Stimulated activated CD8-positive, alpha-beta memory T cell treated with anti-CD3 and anti-CD28 coated beads, Interleukin-7, amount 100 ng/mL, for 1 hour (primary cell): ENCODE results near the gene IRF2BP1.

ENCODE experiments used
- DNase-seq, 2 donors: peaks; one replicate each; pipeline ENCODE4 v3.0.0-alpha.2; 2020; ENCODE audit warnings: low read depth in 2 of 2

Gene IRF2BP1

DNA sequence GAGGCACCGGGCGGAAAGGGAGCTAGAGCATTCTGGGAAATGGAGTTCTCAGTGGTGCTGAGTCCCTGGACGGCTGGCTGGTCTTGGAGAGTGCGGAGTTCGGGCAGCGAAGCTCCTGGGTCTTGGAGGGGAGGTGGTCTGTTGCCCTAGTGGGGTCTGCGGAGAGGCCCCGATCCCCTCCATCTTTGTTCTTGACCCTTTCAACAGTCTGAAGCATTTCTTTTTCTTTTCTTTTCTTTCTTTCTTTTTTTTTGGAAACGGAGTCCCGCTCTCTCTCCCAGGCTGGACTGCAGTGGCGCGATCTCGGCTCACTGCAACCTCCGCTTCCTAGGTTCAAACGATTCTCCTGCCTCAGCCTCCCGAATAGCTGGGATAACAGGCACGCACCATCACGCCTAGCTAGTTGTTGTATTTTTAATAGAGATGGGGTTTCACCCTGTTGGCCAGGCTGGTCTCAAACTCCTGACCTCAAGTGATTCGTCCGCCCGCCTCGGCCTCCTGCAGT, 22.6 kb downstream of the IRF2BP1 start:
- DNase-seq, result no peak

DNA sequence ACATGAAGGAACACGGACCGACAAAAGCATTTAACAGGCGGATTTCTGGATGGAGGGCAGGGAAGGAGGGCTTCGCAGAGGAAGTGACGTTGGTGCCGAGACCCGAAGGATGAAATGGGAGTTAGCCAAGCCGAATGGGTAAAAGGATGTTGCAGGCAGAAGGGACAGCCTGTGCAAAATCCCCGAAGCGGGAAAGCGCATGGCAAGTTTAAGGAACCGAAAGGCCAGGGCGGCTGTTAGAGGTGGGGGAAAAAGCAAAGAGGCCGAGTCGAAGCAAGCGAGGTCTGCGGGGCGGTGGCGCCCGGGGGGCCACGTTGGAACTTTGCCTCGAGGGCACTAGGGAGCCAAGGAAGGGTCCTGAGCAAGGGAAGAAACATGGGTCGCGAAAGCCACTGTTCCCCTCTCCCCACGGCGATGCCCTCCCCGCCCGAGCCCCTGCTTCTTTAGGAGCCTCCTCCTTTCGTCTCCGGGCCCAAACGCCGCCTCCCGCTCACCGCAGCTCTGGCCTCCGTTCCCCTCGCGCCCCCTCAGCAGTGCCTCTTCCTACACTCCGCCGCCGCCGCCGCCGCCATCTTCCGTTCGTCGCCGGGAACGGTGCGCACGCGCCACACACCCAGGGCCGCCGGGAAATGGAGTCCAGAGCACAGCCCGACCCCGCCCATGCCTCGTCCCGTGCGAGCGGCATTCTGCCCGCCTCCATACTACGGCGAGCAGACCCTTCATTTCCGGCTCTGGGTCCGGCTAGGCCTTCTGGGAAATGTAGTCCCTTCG, 23.2 kb downstream of the IRF2BP1 start, which contains the start of gene SYMPK:
Gene SYMPK, minus strand, starts transcription at position 584 of the 771 bp plus-strand sequence. CDS start 8,652 bp downstream, outside the sequence.
- DNase-seq, result peak; percentile 94 to 96

DNA sequence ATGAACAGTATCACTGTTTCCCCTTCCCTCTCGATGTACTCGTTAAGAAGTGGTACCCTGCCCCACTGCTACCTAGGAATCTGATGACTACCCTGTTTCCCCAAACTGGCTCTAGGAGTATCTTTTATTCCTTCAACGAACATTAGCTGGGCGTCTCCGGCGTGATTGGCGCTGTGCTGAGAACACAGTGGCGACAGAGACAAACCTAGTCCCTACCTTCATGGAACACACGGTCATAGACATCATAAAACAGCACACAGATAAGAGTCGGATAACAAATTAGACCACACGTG, 23.7 kb downstream of the IRF2BP1 start:
- DNase-seq, result no peak

DNA sequence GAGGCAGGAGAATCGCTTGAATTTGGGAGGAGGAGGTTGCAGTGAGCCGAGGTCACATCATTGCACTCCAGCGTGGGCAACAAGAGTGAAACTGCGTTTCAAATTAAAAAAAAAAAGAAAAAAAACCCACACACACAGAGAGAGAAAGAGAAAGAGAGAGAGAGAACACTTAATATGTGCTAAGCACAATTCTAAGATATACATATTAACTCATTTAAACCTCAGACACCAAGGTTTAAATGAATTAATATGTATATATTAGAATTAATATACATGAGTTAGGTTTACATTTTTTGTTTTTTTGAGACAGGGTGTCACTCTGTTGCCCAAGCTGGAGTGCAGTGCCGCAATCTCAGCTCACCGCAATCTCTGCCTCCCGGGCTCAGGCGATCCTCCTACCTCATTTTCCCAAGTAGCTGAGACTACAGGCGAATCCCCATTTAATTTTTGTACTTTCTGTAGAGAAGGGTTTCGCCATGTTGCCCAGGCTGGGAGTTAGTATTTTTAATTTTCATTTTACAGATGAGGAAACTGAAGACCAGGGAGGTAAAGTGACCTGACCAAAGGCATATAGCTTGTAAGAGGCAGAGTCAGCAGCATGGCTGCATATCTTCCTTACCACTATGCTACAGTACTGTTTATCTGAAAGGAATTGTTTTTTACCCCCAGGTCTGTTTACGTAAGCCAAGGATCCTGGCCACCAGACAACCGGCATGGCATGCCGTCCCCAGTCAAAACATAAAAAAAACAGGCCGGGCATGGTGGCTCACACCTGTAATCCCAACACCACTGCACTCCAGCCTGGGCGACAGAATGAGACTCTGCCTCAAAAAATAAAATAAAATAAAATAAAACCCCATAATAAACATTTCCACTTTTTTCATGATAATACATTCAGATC, 25.3 kb downstream of the IRF2BP1 start:
- DNase-seq, result no peak

DNA sequence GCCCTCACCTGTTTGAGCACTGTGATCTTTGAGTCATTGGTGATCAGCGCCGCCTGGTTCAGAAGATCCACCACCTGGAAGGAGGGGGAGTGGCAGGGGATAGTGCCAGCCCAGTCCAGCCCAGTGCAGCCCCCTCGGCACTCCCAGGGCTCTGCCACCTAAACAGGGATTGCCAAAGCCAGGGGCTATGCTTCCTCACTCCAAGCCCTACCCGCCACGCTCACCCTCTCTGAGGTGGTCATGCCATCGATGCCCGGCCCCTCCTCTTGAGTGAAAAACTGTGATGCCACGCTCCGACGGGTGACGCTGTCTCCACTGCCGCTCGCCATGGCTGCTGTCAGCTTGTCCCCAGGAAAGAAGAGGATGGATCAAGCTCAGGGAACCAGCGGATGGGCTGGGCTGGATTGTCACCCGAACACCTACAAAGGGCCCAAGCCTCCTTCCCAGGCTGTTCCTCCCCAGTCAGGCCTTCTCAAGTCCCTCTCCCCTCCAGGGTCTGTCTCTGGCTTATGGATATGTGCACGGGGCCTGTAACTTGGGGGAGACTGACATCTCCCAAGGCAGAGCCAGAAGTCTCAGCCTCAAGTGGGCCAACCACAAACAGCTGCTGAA, 31.7 kb downstream of the IRF2BP1 start:
- DNase-seq, result no peak

DNA sequence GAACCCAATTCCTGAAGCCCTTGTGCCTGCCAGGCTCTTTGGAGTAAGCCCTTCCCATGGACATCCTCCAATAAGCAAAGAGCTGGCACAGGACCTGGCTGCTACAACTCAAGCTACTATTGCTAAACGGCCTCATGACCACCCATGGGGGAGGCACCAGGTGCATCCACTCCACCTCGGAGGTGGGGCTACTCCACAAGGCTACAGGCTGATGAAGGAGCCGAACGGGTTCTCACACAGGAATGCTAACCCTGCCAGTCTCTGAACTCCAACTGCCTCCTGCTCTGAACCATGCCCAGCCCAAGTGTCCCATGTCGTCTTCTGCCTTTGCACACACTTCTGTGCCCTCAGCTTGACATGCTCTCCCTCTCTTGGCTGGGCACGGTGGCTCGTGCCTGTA, 33.0 kb downstream of the IRF2BP1 start:
- DNase-seq, result no peak

DNA sequence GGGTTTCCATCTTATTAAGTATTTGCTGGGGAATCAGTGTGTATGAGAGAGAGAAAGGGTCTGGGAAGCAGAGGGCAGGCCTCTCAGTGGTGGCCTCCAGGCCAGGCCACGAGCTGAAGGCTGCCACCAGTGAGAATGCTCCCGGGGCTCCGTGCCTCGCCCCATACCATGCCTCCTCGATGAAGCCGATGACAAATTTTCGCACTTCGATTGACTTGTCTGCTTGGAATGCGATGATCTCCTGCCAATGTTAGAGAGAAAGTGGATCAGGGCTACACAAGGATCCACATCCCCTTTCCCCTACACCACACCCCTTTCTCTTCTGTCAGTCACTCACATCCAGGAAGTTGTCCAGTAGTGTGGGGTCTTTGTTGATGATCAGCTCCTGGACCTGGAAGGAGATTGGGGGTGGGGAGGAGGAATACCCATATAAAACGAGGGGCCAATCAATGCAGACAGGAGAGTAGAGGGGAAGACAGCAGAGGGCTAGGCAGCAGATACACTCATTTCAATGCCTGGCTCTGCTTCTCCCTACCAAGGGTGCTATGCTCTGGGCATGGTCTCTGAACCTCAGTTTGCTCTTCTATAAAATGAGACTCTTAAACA, 33.7 kb downstream of the IRF2BP1 start:
- DNase-seq, result no peak

DNA sequence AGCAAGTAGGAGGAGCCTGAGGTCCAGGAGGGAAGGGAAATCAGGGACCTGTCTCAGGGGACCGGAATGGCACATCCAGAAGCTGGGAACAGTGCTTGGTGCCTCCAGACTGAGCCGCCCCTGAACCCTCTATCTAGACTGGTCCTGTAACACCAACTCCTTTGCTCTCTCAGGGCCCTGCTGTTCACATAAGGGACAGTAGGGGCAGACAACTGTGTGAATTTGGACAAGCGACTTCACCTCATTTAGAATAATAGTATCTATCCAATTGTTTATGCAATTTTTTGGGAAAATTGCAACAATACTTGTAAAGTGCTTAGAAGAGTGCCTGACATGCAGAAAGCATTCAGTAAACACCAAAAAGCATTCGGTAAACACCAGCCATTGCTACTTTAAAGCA, 37.0 kb downstream of the IRF2BP1 start:
- no peak for DNase-seq

DNA sequence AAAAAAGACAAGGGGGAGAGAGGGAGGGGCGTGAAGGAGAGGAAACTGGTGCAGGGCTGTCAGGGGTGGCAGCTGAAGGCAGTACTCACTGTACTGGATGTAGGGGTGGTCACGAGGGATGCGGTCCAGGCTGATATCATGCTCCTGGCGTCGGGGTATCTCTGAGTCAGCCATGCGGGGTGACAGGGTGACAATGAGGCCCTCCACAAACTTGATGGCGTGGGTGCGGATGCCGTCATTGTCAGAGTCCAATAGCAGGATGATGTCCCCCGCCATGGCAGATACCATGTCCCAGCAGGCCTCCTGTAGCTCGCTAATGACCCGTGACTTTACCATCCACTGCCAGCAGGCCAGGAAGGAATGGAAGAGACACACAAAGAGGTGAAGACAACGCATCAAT, 38.3 kb downstream of the IRF2BP1 start:
- DNase-seq, result no peak

DNA sequence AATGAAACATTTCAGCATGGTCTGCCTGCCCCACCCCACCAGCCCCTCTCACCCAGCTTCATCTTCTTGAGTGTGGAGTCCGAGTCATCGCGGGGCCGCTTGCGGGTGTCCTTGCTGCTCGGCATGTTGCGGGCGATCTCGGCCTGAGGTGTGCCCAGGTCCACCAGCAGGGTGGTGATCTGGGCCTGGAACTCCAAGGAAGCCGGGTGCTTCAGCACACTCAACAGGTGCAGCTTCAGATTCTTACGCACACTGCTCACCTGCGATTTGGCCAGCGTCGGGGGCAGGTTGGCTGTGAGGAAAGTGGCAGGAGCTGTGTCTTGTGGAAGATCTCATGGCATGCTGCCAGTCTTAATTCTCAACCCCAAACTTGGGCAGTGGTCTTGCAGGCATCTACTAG, 43.7 kb downstream of the IRF2BP1 start:
- no peak for DNase-seq

DNA sequence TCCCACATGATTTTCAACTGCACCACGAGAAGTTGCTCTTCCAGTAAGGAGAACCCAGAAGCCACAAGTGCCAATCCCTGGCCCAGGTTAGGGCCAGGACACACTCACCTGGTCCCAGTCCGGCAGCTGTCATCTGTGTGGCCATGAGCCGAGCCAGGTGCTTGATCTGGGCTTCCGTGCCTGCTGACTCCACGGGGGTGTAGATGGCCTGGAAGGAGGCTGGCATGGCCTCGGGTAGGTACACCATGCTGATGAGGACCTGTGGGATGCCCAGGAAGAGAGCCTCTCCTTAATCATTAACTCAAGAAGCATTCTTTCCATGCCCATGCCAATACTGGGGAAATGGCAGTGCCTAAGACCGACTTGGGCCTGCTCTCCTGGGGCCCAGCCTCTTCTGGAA, 51.0 kb downstream of the IRF2BP1 start:
- DNase-seq, result no peak
